Suppressor macrophage treated with lipopolysaccharide for 4 hours (primary cell): ENCODE data around the gene PARVA.

Source experiments
- DNase-seq: peaks from one replicate; pipeline ENCODE4 v3.0.0-alpha.2; 2020

PARVA gene

DNA sequence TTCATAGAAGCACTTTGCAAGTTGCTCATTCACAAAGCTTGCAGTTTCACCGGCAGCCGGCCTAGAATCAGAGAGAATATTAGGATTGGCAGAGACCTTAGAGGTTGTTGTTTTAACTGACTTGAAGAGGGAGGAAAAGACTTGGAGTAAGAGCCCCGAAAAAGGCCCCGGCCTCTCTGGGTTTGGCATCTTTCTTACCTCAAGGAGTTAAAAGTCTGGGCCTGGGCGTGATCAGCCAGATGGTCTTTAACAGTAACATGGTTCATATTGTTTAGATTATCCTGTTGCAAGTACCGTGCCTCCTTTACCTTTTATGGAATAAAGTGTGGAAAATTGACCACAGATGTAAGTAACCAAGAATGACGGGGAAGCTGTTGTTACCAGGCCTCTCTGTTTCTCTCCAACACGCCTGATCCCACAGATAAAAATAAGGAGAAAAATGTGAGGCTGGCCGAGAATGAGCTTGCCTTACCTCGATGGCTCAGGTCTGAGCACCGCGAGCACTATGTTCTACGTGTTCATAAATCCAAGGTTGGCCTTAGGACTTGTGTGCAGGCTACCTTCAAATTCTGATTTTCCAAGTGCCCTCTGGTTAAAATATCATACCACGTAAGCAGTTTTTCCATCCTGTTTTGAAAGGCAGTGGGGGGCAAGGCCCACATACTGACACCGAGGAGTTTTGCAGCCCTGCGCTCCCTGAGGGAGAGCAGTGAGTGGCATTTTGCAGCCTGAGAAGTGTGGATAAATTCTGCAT is 56.4 kb downstream of the PARVA start:
- no peak for DNase-seq

- DNase-seq, result no peak
Observed at GRCh38 chr11:12434325-12434654, 56.9 kb downstream of the PARVA start.

- no peak for DNase-seq
Observed at GRCh38 chr11:12435264-12435663, 57.9 kb downstream of the PARVA start.

DNA sequence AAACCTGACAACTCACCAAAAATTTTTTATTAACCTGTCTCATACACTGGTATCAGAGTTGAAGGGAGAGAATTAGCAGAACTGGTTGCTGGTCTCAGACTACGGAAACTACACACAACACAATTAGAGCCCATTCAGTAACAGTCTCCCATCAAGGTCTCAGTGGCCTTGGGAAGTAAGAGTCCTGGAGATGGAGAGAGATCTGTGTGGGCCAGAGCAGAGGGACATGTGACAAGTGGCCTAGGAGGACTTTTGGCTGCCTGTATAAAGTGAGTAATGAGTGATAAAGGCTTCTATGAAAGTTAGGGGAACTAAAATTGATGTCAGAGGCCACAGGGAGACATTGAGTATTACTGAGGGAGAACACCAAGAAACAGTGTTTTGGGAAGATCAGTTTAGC is 58.9 kb downstream of the PARVA start:
- DNase-seq, result no peak

GRCh38 chr11:12438291-12438690 is 60.9 kb downstream of the PARVA start:
- DNase-seq, result no peak

GRCh38 chr11:12439615-12440014 is 62.2 kb downstream of the PARVA start:
- DNase-seq, result no peak

DNA sequence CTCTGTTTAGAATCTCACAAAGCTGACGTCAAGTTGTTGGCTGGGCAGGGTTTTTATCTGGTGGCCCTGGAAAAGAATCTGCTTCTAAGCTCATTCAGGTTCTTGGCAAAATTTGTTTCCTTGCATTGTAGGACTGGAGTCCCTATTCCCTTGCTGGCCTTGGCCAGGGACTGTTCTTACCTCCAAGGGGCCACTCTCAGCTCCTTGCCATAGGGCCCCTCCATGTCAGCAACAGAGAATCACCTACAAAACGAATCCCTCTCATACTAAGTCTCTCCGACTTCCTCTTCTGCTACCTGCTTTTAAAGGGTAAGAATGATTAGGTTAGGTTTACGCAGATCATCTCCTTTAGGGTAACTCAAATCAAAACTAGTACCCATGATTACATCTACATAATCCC is 63.2 kb downstream of the PARVA start:
- DNase-seq, result no peak

DNA sequence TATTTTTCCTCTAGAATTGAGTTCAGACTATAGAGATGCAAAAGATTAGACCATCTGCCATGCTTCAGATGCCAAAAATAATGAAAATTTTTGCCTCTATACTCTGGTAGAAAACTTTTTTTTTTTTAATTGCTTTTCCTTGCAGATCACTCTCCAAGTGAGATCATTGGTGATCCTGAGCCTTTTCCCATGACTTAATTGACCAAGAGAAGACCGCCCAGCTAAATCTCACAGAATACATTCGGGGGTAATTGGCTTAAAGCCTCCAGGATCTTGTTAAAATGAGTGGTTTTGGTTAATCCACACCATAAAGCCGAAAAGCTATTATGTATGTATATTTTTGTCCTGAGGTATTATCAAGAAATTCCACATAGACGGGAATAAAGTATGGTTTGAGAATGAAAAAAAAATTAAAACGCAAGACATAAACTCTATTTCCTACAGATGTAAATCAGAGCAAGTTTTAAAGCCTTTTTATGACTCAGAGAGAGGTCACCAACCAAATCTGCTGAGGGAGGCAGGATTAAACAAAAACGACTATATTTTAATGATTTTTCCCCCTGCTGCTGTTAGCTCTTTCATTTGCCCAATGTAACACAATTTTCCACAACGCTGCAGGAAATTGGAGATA is 64.0 kb downstream of the PARVA start:
- DNase-seq, result no peak

DNA sequence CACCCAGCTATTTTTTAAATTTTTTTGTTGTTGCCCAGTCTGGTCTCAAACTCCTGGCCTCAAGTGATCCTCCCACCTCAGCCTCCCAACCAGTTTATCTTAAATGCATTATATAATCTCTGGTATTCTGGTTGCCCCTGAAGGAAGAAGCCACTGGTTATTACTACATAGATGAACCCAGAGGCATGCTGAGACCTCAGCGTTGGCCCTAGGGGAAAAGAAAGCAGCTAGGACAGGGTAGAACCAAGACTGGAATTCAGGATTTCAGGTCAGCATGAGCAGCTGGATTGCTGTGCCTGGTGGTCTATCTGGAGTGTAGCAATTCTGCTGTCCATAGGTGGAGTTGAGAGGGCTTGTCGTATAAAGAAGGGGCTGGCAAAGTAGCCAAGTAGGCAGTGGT is 67.2 kb downstream of the PARVA start:
- no peak for DNase-seq

GRCh38 chr11:12445001-12445400 is 67.6 kb downstream of the PARVA start:
- no peak for DNase-seq

DNA sequence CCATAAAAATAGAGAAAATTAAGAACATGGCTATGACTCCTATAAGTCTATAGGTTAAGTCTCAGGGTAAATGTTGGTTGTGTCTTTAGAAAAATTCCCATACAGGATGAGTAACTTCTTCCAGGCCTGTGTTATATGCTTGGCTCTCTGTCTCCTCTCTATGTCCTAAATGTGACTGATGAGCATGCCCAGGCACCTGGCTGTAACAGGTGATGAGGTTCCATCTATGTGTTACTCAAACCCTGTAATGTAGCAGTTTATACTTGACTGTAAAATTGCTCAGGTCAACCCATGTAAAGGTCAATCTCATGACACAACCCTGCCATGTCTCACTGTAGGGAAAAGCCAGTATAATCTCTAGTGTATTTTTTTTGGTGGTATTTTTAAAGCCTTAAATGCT is 69.5 kb downstream of the PARVA start:
- no peak for DNase-seq

- DNase-seq, result no peak
Observed at GRCh38 chr11:12448131-12448939, 71.0 kb downstream of the PARVA start.

- DNase-seq, result no peak
Observed at GRCh38 chr11:12449961-12450715, 72.8 kb downstream of the PARVA start.

GRCh38 chr11:12451179-12451814 is 73.9 kb downstream of the PARVA start:
- no peak for DNase-seq

DNA sequence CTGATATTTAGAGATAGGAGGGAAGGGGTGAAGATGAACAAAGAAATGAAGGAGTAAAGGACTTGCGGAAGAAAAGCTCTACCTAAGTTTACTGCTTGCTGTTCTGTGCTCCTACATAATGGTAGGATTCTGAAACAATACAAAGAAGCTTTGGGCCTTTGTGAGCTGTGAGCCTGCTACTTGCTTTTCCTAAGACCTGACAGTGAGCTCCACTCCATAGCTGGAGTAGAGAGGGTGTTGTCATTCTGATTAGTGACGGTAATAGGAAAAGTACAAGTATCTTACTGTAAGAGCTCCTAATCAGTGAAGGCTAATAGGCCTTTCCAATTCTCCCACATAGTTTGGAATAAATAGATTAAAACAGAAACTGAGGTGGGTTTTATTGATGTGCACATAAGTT is 75.9 kb downstream of the PARVA start:
- DNase-seq, result no peak

- DNase-seq, result no peak
Observed at GRCh38 chr11:12454782-12455181, 77.4 kb downstream of the PARVA start.

- DNase-seq, result no peak
Observed at GRCh38 chr11:12455938-12456337, 78.6 kb downstream of the PARVA start.

GRCh38 chr11:12456651-12457579 is 79.5 kb downstream of the PARVA start:
- DNase-seq, result no peak

DNA sequence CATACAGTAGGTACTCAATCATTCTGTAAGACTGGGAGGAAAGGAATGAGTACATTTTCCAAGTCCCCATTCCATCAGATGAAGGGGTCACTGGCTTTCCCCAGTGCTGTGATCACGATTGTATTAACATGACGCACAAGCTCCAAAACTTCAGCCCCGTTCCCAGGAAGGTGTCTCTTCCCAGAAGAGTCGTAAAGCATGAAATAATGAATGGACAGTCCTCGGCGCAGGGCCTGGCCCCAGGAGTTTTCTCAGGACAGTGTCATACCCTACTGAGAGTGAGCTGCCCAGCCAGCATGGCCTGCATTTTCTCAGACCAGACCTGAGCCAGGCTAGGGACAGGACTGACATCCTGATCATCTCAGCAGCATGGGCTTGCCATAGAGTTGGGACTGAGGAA is 80.7 kb downstream of the PARVA start:
- no peak for DNase-seq

DNA sequence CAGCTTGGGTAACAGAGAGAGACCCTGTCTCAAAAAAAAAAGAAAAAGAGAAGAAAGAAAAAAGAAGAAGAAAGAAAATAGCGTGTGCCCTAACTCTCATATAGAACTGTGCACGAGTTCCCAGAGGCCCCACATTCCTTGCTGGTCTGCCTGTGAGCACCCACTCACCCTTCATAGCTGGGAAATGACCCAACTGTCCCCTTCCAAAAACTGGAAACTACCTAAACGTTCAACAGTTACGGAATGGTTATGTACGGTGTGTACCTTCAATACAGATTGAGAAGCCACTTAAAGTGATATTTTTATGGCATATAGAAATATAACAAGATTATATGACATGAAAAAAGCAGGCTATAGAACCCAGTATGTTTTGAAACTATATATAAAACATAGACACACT is 82.0 kb downstream of the PARVA start:
- DNase-seq, result no peak

DNA sequence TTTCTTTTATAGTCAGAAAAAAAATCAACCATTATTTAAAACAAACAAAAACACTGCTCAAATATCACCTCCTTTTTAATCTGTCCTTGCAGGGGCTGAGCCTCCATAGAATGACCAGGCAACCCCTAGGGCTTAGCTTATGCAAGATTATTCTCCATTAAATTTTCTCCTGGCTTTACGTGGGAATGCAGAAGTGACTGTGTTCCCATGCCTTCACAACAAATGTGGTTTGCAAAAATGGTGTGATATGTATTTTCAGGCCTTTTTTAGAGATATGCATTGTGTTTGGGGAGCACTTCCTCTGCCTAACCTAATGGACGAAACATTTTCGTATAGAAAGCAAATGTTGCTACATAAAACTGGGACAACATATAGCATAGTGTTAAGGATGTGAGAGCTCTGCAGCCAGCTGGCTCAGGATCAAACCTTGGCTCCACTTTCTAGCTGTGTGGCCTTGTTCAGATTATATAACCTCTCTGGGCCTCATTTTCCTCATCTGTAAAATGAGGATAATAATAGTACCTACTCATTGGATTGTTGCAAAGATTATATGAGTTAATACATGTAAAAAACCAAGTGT is 82.6 kb downstream of the PARVA start:
- no peak for DNase-seq
